Heart left ventricle (tissue), 13 donors: Measurements from ENCODE around the gene PACSIN1.

Experiments
- POLR2A ChIP-seq, 2 donors: fragments of 450-650 bp; IDR thresholded peaks; one replicate each; pipeline ENCODE4 v1.6.1; 2017; ENCODE audit warnings: antibody characterized with exemption in 2 of 2, mild to moderate bottlenecking in 2 of 2, moderate library complexity in 2 of 2
- TF ChIP-seq, protein P1 (sequence below), 12 donors: fragments of 200-600 bp; sonication (generic) in 4 of 12; IDR thresholded peaks; one replicate each; pipeline versions ENCODE4 v1.5.0 to v1.8.0; 2018 to 2022; ENCODE audit warnings: antibody characterized with exemption in 12 of 12, mild to moderate bottlenecking in 5 of 12
- donor health status: ischemic (EF 13 %, LVEDD 7.1; RV severe dilation, severe dysfunction).
- donor health status: DM: no; HTN: yes; CAD: no.
- donor health status: DM: no; HTN: no; CAD: no.
- donor health status: ischemic (EF 25% LVEDD 6.9; RV normal size, moderate dysfunction).
- donor health status: ischemic (EF 25% LVEDD 5.7; RV mildly dilated, moderate dysfunction).
- donor health status: ischemic (EF 35%, LVEDD 5.7; RV mildly dilated, moderate dysfunction).
- donor health status: nonischemic (EF 11% LVEDD 7.7; RV severe dilation, severe dysfunction).
- donor health status: DM: yes; HTN: yes; CAD: no.
- donor health status: PGD.
- donor health status: ischemic (EF 29% LVEDD 5.4; RV normal size, mild dysfunction).
- donor health status: nonischemic (EF 23%, LVEDD 6.1; RV moderate dilation, normal function).

DNA sequence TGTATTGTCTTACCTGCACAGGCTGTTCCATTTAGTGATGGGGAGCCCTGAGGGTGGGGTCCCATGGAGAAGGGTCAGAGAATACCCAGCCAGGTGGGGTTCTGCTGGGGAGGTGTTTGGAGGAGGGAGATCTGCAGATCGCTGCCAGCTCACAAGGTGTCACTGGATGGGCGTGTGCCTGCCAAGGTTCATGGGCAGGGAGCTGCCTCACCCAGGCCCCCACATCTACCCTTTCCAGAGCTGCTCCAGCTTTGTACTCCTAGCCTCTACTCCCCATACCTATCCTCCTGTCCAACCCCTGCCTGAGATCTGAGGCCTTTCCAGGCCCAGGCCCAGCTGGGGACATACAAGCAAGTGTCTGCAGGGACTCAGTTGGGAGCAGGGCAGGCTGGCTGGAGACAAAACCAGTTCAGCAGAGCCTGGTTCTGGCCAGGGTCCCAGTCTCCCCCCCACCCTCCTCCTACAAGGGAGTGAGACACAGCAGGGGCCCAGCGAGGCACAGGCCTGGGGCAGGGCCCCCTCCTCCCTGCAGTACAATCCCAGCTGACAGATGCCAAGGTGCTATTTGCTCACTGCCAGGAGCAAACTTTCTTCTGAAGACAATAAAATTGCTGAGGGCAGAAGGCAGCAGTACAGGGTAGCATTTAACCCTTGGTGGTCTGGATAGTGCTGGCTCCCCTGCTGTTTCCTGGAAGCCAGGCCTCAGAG is 70.5 kb downstream of the PACSIN1 start:
- TF ChIP-seq, protein P1, sequence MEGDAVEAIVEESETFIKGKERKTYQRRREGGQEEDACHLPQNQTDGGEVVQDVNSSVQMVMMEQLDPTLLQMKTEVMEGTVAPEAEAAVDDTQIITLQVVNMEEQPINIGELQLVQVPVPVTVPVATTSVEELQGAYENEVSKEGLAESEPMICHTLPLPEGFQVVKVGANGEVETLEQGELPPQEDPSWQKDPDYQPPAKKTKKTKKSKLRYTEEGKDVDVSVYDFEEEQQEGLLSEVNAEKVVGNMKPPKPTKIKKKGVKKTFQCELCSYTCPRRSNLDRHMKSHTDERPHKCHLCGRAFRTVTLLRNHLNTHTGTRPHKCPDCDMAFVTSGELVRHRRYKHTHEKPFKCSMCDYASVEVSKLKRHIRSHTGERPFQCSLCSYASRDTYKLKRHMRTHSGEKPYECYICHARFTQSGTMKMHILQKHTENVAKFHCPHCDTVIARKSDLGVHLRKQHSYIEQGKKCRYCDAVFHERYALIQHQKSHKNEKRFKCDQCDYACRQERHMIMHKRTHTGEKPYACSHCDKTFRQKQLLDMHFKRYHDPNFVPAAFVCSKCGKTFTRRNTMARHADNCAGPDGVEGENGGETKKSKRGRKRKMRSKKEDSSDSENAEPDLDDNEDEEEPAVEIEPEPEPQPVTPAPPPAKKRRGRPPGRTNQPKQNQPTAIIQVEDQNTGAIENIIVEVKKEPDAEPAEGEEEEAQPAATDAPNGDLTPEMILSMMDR (IDR thresholded peaks at IDR 0.05): no peak
- TF ChIP-seq POLR2A (IDR thresholded peaks at IDR 0.05): no peak
